ENCODE results near the gene CYP2W1.

- peak; percentile 100 for TF ChIP-seq CTCF (IDR thresholded peaks at IDR 0.05; ENCODE audit: extremely low read depth in 1 of 2, insufficient read depth in 1 of 2, low read depth in 1 of 2, low read length in 2 of 2)
- TF ChIP-seq JUN (IDR thresholded peaks at IDR 0.05; ENCODE audit: borderline replicate concordance, insufficient read depth, insufficient read length, low read depth): no peak
- no peak for TF ChIP-seq MYC (IDR thresholded peaks at IDR 0.05; ENCODE audit: low read depth, low read length)
- TF ChIP-seq POLR2A (IDR thresholded peaks at IDR 0.05; ENCODE audit: low read depth, low read length): no peak
Measured at GRCh38 chr7:992709-993607, 10.0 kb downstream of the CYP2W1 start.

Data from endothelial cell of umbilical vein (primary cell).